Coronary artery (tissue), 2 donors: ENCODE results near the gene GALNT8.

ENCODE experiments used
- DNase-seq: peaks from one replicate; pipeline ENCODE4 v3.0.0-alpha.2; 2017; ENCODE audit warnings: low spot score
- H3K27ac ChIP-seq, 2 donors: fragments of 200-600 bp; sonication (generic); one replicate each; pipeline ENCODE4 v1.5.1; 2016 to 2019
- H3K4me3 ChIP-seq: fragments of 200-600 bp; sonication (generic); 2 replicates; pipeline ENCODE4 v1.5.1; 2016; ENCODE audit warnings: mild to moderate bottlenecking, moderate library complexity
- TF ChIP-seq, protein P1 (sequence below): fragments of 200-600 bp; sonication (generic); IDR thresholded peaks from one replicate; pipeline ENCODE4 v1.5.1; 2019; ENCODE audit warnings: antibody characterized with exemption

The GALNT8 gene

GRCh38 chr12:4767186-4767585 is 47.0 kb downstream of the GALNT8 start:
- Histone ChIP-seq H3K27ac (no peak overlapping the region), H3K4me3 (no peak overlapping the region)
- TF ChIP-seq, protein P1, sequence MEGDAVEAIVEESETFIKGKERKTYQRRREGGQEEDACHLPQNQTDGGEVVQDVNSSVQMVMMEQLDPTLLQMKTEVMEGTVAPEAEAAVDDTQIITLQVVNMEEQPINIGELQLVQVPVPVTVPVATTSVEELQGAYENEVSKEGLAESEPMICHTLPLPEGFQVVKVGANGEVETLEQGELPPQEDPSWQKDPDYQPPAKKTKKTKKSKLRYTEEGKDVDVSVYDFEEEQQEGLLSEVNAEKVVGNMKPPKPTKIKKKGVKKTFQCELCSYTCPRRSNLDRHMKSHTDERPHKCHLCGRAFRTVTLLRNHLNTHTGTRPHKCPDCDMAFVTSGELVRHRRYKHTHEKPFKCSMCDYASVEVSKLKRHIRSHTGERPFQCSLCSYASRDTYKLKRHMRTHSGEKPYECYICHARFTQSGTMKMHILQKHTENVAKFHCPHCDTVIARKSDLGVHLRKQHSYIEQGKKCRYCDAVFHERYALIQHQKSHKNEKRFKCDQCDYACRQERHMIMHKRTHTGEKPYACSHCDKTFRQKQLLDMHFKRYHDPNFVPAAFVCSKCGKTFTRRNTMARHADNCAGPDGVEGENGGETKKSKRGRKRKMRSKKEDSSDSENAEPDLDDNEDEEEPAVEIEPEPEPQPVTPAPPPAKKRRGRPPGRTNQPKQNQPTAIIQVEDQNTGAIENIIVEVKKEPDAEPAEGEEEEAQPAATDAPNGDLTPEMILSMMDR = no peak
- no peak for DNase-seq

GRCh38 chr12:4768341-4768740 is 48.1 kb downstream of the GALNT8 start:
- DNase-seq = no peak
- Histone ChIP-seq H3K4me3 (no peak overlapping the region), H3K27ac (no peak overlapping the region)
- TF ChIP-seq, protein P1 = no peak

DNA sequence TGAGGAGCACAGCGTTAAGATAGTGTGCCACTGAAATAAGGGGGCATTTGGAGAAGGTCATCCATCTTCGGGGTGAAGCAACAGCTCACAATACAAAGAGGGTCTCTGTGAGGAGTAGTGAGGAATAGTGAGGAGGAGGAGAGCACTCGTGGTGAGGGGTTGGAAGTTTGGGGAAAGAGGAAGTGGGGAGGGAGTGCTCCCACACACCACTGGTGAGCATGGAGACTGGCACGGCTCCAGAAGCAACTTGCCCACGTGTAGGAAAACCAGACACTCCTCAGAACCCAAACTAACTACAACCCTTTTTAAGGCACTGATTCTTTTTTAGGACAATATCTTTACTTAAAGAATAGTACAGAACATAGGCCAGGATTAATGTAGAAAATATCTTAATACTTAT is 48.9 kb downstream of the GALNT8 start:
- Histone ChIP-seq H3K4me3 (no peak overlapping the region), H3K27ac (no peak overlapping the region)
- TF ChIP-seq, protein P1 = no peak
- no peak for DNase-seq

DNA sequence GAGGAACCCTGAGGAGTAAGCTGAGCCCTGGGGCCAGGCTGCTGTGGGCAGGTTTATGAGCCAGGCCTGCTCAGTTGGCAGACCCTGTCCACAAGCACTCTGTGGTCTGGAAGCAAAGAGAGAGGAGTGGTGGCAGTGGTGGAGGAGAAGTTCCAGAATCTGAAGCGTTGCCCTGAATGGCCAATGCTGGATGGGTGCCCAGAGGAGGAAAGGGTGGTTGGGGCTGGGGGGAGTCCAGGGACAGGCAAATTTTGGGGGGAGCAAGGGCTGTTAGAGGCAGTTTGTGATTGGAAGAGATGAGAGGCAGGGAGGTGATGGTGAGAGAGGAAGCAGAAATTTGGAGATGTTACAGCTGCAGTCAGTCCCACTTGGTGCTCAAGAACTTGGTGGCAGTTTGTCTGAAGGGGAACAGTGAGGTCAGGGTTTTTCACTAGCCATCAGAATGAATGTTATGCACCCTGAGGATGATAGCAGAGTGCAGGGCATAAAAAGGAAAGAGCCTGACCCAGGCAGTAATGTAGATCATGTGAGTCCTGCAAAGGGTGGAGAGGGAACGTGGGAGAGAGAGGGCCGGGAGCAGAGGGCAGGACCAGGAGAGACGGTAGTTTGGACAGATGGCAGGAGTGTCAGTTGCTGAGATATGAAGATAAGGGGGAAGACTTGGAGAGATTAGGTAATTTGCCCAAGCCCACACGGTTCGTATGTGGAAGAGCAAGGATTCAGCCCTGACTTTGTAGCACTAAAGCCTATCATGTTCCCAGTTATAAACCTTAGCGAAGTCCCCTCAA is 51.2 kb downstream of the GALNT8 start:
- TF ChIP-seq, protein P1 = no peak
- Histone ChIP-seq H3K27ac (no peak overlapping the region), H3K4me3 (no peak overlapping the region)
- DNase-seq = no peak

GRCh38 chr12:4771960-4772566 is 51.9 kb downstream of the GALNT8 start:
- Histone ChIP-seq H3K4me3 (no peak overlapping the region), H3K27ac (no peak overlapping the region)
- DNase-seq = no peak
- TF ChIP-seq, protein P1 = no peak

DNA sequence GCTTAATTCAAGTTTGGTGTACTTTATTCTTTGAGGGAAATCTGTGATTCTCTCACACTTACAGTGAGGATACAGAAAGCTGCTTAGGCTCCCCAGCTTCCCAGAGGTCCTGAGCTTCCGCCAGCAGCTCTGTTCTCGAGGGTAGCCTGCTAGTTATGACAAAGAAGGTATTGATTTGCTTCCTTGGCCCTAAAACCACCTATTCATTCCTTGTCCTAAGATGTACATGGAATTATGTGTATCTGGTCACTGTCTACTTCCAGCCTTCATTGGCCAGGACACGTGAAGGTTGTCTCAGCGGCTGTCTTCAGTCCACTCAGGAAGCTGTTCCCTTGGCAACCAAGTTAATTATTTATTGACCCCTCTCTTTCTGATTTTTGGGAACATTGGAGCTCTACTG is 55.7 kb downstream of the GALNT8 start:
- Histone ChIP-seq H3K27ac (no peak overlapping the region), H3K4me3 (no peak overlapping the region)
- no peak for DNase-seq
- TF ChIP-seq, protein P1 = no peak

DNA sequence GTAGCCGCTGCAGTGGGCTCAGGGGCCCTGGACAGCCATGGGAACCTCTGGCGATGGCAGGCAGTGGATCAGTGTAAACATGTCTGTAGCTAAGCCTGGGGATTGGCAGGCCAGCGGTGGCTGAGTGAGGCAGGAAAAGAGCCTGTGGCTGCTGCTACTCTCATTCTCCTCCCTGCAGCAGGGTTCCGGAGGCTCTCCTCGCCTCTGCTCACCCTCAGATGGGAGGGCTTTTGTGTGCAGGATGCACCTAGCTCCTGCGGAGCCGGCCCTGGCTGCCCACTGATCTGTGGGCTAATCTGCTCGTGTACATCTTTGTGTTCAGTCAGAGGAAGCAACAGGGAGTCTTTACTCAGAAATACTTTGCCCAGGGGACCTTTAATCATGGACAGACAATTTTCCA is 59.5 kb downstream of the GALNT8 start:
- TF ChIP-seq, protein P1 = no peak
- DNase-seq = no peak
- Histone ChIP-seq H3K4me3 (no peak overlapping the region), H3K27ac (no peak overlapping the region)
